Measurements from ENCODE around the gene HERC4.

- TF ChIP-seq POLR2A (IDR thresholded peaks at IDR 0.05) (no peak), CTCF (IDR thresholded peaks at IDR 0.05) (no peak)
These were observed 67.7 kb downstream of the HERC4 start for GRCh38 chr10:68007356-68007755.

All from adrenal gland (tissue), 5 donors.